NCI-H1694 treated with DMSO at 0.1 percent for 48 hours (cell line): ENCODE data around the gene VEGFA.

Experiments used
- DNase-seq: peaks from one replicate; lab custom pipeline; 2025; lab: John Stamatoyannopoulos, UW

VEGFA gene

GRCh38 chr6:43785220-43785752, 15.3 kb downstream of the VEGFA start:
- no peak for DNase-seq

- DNase-seq: no peak
These were observed 15.9 kb downstream of the VEGFA start for GRCh38 chr6:43785904-43786303.

GRCh38 chr6:43786664-43787329, 16.8 kb downstream of the VEGFA start:
- DNase-seq: no peak

- DNase-seq: no peak
These were observed 18.3 kb downstream of the VEGFA start for GRCh38 chr6:43788301-43788700.

- DNase-seq: no peak
These were observed 19.4 kb downstream of the VEGFA start for GRCh38 chr6:43789447-43789846.

- DNase-seq: no peak
These were observed 20.0 kb downstream of the VEGFA start for GRCh38 chr6:43790031-43790430.

- no peak for DNase-seq
These were observed 21.9 kb downstream of the VEGFA start for GRCh38 chr6:43791745-43792422.

- DNase-seq: no peak
These were observed 23.3 kb downstream of the VEGFA start for GRCh38 chr6:43793154-43793874.

GRCh38 chr6:43793875-43794242, 23.8 kb downstream of the VEGFA start:
- DNase-seq: no peak

GRCh38 chr6:43795421-43795820, 25.4 kb downstream of the VEGFA start:
- DNase-seq: no peak

GRCh38 chr6:43796168-43796567, 26.2 kb downstream of the VEGFA start:
- DNase-seq: no peak

- no peak for DNase-seq
These were observed 27.2 kb downstream of the VEGFA start for GRCh38 chr6:43796903-43797890.

GRCh38 chr6:43797919-43798318, 27.9 kb downstream of the VEGFA start:
- DNase-seq: no peak

GRCh38 chr6:43798688-43799444, 28.9 kb downstream of the VEGFA start:
- no peak for DNase-seq

- DNase-seq: no peak
These were observed 29.7 kb downstream of the VEGFA start for GRCh38 chr6:43799551-43800297.

GRCh38 chr6:43800298-43800623, 30.2 kb downstream of the VEGFA start:
- DNase-seq: no peak

GRCh38 chr6:43800746-43801494, 30.9 kb downstream of the VEGFA start:
- DNase-seq: no peak

GRCh38 chr6:43801495-43802181, 31.6 kb downstream of the VEGFA start:
- DNase-seq: no peak
